Measurements from ENCODE around the gene GRIA3. TPM values are rescaled to one million over a fixed set of nuclear protein-coding genes. Genes with fewer than 3 reads are reported as not detected.
"Not testable (repeated sequence)": the region's sequence is repeated elsewhere in the genome, so short reads cannot be mapped to it uniquely, and the experiment has no call there.

The GRIA3 gene
- total RNA-seq, 4 donors from 2014 or later, result 7.4 to 13.8 (median 12.4) TPM; not detected in 1

GRCh38 chrX:123282241-123282640 lies 98.2 kb downstream of the GRIA3 start:
- intact Hi-C loops (cut with DNase I; ENCODE audit: low total_unique reads), result no loop called here

GRCh38 chrX:123283407-123283806 lies 99.3 kb downstream of the GRIA3 start:
- H3K27ac ChIP-seq; H3K4me1 ChIP-seq; DNase-seq; H3K9me3 ChIP-seq; H3K36me3 ChIP-seq; intact Hi-C loops (cut with DNase I; ENCODE audit: low total_unique reads); H3K4me3 ChIP-seq; H3K27me3 ChIP-seq: not testable (repeated sequence)

More at GRCh38 chrX:123282241-123282640, 98.2 kb downstream of the GRIA3 start:
- Histone ChIP-seq H3K36me3 (no peaks in the 10 kb centered on the region), H3K4me3 (no peak overlapping the region), H3K9me3 (no peaks in the 10 kb centered on the region), H3K27me3 (no peaks in the 10 kb centered on the region), H3K4me1 (no peaks in the 10 kb centered on the region), H3K27ac (no peak overlapping the region)
- no peak for DNase-seq
- no peak for TF ChIP-seq CTCF (IDR thresholded peaks at IDR 0.05)
- TF ChIP-seq POLR2A (IDR thresholded peaks at IDR 0.05), result no peak

GRCh38 chrX:123291623-123292022 lies 107.5 kb downstream of the GRIA3 start:
- intact Hi-C loops (cut with DNase I; ENCODE audit: low total_unique reads), result no loop called here
- no peak for TF ChIP-seq POLR2A (IDR thresholded peaks at IDR 0.05)
- no peak for TF ChIP-seq CTCF (IDR thresholded peaks at IDR 0.05)
- H3K4me3 ChIP-seq, result no peak overlapping the region

GRCh38 chrX:123298026-123298425 lies 113.9 kb downstream of the GRIA3 start:
- Histone ChIP-seq H3K4me1 (no peaks in the 10 kb centered on the region), H3K4me3 (no peak overlapping the region), H3K27me3 (no peaks in the 10 kb centered on the region), H3K36me3 (no peaks in the 10 kb centered on the region), H3K27ac (no peak overlapping the region), H3K9me3 (no peaks in the 10 kb centered on the region)
- TF ChIP-seq POLR2A (IDR thresholded peaks at IDR 0.05) (no peak), CTCF (IDR thresholded peaks at IDR 0.05) (no peak)
- no peak for DNase-seq
- intact Hi-C loops (cut with DNase I; ENCODE audit: low total_unique reads), result no loop called here

More at GRCh38 chrX:123291623-123292022, 107.5 kb downstream of the GRIA3 start:
- Histone ChIP-seq H3K4me1 (no peaks in the 10 kb centered on the region), H3K36me3 (no peaks in the 10 kb centered on the region), H3K9me3 (no peaks in the 10 kb centered on the region), H3K27ac (no peak overlapping the region), H3K27me3 (no peaks in the 10 kb centered on the region)
- no peak for DNase-seq

GRCh38 chrX:123303429-123303828 lies 119.4 kb downstream of the GRIA3 start:
- Histone ChIP-seq H3K27me3 (no peaks in the 10 kb centered on the region), H3K27ac (no peak overlapping the region), H3K4me3 (no peak overlapping the region), H3K9me3 (no peaks in the 10 kb centered on the region), H3K4me1 (no peaks in the 10 kb centered on the region), H3K36me3 (no peaks in the 10 kb centered on the region)
- intact Hi-C loops (cut with DNase I; ENCODE audit: low total_unique reads), result no loop called here
- no peak for DNase-seq
- TF ChIP-seq CTCF (IDR thresholded peaks at IDR 0.05), result no peak
- no peak for TF ChIP-seq POLR2A (IDR thresholded peaks at IDR 0.05)

- Histone ChIP-seq H3K4me1 (no peaks in the 10 kb centered on the region), H3K36me3 (no peaks in the 10 kb centered on the region), H3K9me3 (no peaks in the 10 kb centered on the region), H3K4me3 (no peak overlapping the region), H3K27me3 (no peaks in the 10 kb centered on the region), H3K27ac (no peak overlapping the region)
- TF ChIP-seq CTCF (IDR thresholded peaks at IDR 0.05), result no peak
- no peak for TF ChIP-seq POLR2A (IDR thresholded peaks at IDR 0.05)
- intact Hi-C loops (cut with DNase I; ENCODE audit: low total_unique reads), result no loop called here
- DNase-seq, result no peak
Measured at GRCh38 chrX:123308658-123309057, 124.6 kb downstream of the GRIA3 start.

Measured in uterus (tissue), 4 donors.